Measurements from ENCODE around the gene TMEM201. TPM values are rescaled to one million over a fixed set of nuclear protein-coding genes. Genes with fewer than 3 reads are reported as not detected.

Gene TMEM201
- total and polyA plus RNA-seq, 2 of the 8 experiments (the other 6 are each of a cell fraction or from before 2014, with no cell fraction given), result 8.2 to 27.1 TPM

DNA sequence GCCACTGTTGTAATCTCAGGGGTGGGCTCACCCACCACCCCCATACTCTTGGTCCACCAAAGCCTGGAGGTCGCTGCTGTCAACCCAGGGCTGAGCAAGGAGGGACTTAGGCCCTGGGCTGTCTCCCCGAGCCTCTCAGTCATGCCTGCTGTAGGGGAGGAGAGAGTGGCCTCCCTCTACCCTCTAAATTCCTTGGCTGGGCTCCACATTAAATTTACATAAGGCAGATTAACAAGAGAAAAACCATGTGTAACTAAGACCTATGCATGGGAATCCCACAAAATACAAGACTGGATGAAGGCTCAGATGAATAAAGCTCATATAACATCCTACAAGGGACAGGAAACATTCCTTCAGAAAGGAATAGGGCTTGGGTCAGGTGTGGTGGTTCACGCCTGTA is 61.1 kb downstream of the TMEM201 start:
- H2BK5ac ChIP-seq (ENCODE audit: low read depth, low read length), result no peak overlapping the region

More for the DNA sequence above, 61.1 kb downstream of the TMEM201 start:
- Histone ChIP-seq H2BK15ac (ENCODE audit: low read length) (no peak overlapping the region; the same call in 1 of the 2 replicates), H3K36me3 (ENCODE audit: control insufficient read depth in 2 of 4, insufficient read depth in 4 of 4, low read length in 3 of 4) (no peaks in the 10 kb centered on the region), H2BK120ac (replicated peaks; ENCODE audit: low read depth, low read length) (no peak overlapping the region), H3K9me3 (ENCODE audit: insufficient read depth in 2 of 2, low read depth in 1 of 2, low read length in 1 of 2) (no peaks in the 10 kb centered on the region), H3K18ac (ENCODE audit: extremely low read depth, low read length) (no peak overlapping the region), H3K9ac (replicated peaks in 1 of 4; ENCODE audit: extremely low read depth in 1 of 4, low read depth in 3 of 4, low read length in 3 of 4) (no peak overlapping the region), H4K20me1 (replicated peaks in 1 of 2; ENCODE audit: control insufficient read depth in 1 of 2, insufficient read depth in 2 of 2, low read length in 2 of 2) (no peaks in the 10 kb centered on the region), H4K5ac (ENCODE audit: insufficient read length, low read depth, low read length) (no peak overlapping the region), H3K23ac (ENCODE audit: insufficient read length) (no peak overlapping the region), H3K27ac (ENCODE audit: low read depth, low read length) (no peak overlapping the region), H3K4ac (replicated peaks; ENCODE audit: insufficient read length, low read depth, low read length) (no peak overlapping the region), H2AK5ac (ENCODE audit: low read depth, low read length) (no peak overlapping the region), H2AFZ (ENCODE audit: low read length) (no peak overlapping the region), H3K27me3 (replicated peaks in 1 of 4; ENCODE audit: control insufficient read depth in 3 of 4, extremely low read depth in 1 of 4, insufficient read depth in 3 of 4, low read length in 3 of 4) (peaks cover 5 to 33% (median 29%) of the 10 kb centered on the region in 4 experiments), H3K4me1 (replicated peaks in 1 of 4; ENCODE audit: control insufficient read depth in 3 of 4, insufficient read depth in 4 of 4, low read length in 3 of 4) (peaks cover 0 to 3% (median 0%) of the 10 kb centered on the region in 4 experiments; a peak in 3 of 7 replicates), H4K91ac (replicated peaks; ENCODE audit: insufficient read length, low read length) (no peak overlapping the region), H3K4me3 (ENCODE audit: extremely low read depth in 1 of 4, insufficient read depth in 2 of 4, low read depth in 3 of 4, low read length in 4 of 4) (no peak overlapping the region), H3K4me2 (ENCODE audit: insufficient read depth in 1 of 2, low read depth in 2 of 2, low read length in 2 of 2) (no peak overlapping the region), H3K79me1 (ENCODE audit: low read depth, low read length) (no peaks in the 10 kb centered on the region), H3K14ac (ENCODE audit: insufficient read length) (no peak overlapping the region), H4K8ac (ENCODE audit: extremely low read depth, insufficient read depth, low read length) (no peak overlapping the region), H2BK12ac (ENCODE audit: low read depth, low read length) (no peak overlapping the region), H3K79me2 (ENCODE audit: control insufficient read depth in 1 of 2, insufficient read depth in 2 of 2, low read length in 2 of 2) (no peaks in the 10 kb centered on the region), H3K23me2 (ENCODE audit: low read depth, low read length) (peaks cover 8% of the 10 kb centered on the region), H3K56ac (replicated peaks; ENCODE audit: insufficient read length, low read depth, low read length) (no peak overlapping the region), H2BK20ac (ENCODE audit: low read length) (no peak overlapping the region)
- POLR2A ChIA-PET (ENCODE audit: partially characterized antibody), result no interaction called here
- TF ChIP-seq SRF (IDR thresholded peaks at IDR 0.05; ENCODE audit: low read depth, low read length) (no peak), ASH2L (IDR thresholded peaks at IDR 0.05; ENCODE audit: low read length) (no peak)
- WGBS, 2 experiments (ENCODE audit: extremely low coverage in 1 of 2, insufficient coverage in 1 of 2, insufficient read length in 1 of 2, insufficient replicate concordance in 2 of 2, low coverage in 1 of 2, low lambda C conversion rate in 2 of 2, missing lambda C conversion rate in 1 of 2), result 77% methylated on average over 3 of the region's 3 CpGs; no CpG with 5 or more reads in 1 of the 2 experiments
- DNase-seq (ENCODE audit: low read depth in 1 of 2, low spot score in 2 of 2) (no peak), FAIRE-seq (no peak)
- CTCF ChIA-PET (ENCODE audit: partially characterized antibody), result interaction anchor here (1.0 to 2.6 kb wide), 4 partner anchors 29 to 72 kb away, joined by 3 to 10 read pairs (median 4); no protein-coding TSS in a partner anchor
